GM19043 (cell line): ENCODE data around the gene DOCK2.
"Not testable (repeated sequence)": the region's sequence is repeated elsewhere in the genome, so short reads cannot be mapped to it uniquely, and the experiment has no call there.

ENCODE experiments used
- ATAC-seq: cut with Tn5 transposase; IDR thresholded peaks from one replicate; pipeline ENCODE4 v1.9.1; 2021; ENCODE audit warnings: low read depth; ENCODE audit not compliant: unreplicated experiment

DOCK2 gene

GRCh38 chr5:170067152-170067551, 430.1 kb downstream of the DOCK2 start:
- no peak for ATAC-seq

- ATAC-seq: no peak
These were observed 430.6 kb downstream of the DOCK2 start for GRCh38 chr5:170067574-170068170.

- ATAC-seq: no peak
These were observed 432.4 kb downstream of the DOCK2 start for GRCh38 chr5:170069512-170069911.

- no peak for ATAC-seq
These were observed 433.7 kb downstream of the DOCK2 start for GRCh38 chr5:170070556-170071412.

- no peak for ATAC-seq
These were observed 434.7 kb downstream of the DOCK2 start for GRCh38 chr5:170071748-170072147.

- no peak for ATAC-seq
These were observed 438.6 kb downstream of the DOCK2 start for GRCh38 chr5:170075696-170076095.

- ATAC-seq: no peak
These were observed 439.1 kb downstream of the DOCK2 start for GRCh38 chr5:170076211-170076610.

- no peak for ATAC-seq
These were observed 439.7 kb downstream of the DOCK2 start for GRCh38 chr5:170076739-170077138.

GRCh38 chr5:170077526-170077925, 440.5 kb downstream of the DOCK2 start:
- no peak for ATAC-seq

- no peak for ATAC-seq
These were observed 441.4 kb downstream of the DOCK2 start for GRCh38 chr5:170078458-170078857.

- ATAC-seq: no peak
These were observed 441.9 kb downstream of the DOCK2 start for GRCh38 chr5:170078931-170079330.

GRCh38 chr5:170080217-170080616, 443.1 kb downstream of the DOCK2 start:
- ATAC-seq: no peak

GRCh38 chr5:170080786-170081445, 443.8 kb downstream of the DOCK2 start:
- no peak for ATAC-seq

- ATAC-seq: no peak
These were observed 444.5 kb downstream of the DOCK2 start for GRCh38 chr5:170081616-170082015.

GRCh38 chr5:170082701-170083100, 445.6 kb downstream of the DOCK2 start:
- ATAC-seq: no peak

GRCh38 chr5:170087168-170087817, 450.2 kb downstream of the DOCK2 start:
- no peak for ATAC-seq

- ATAC-seq: no peak
These were observed 455.5 kb downstream of the DOCK2 start for GRCh38 chr5:170092455-170093101.

- not testable (repeated sequence) for ATAC-seq
These were observed 457.3 kb downstream of the DOCK2 start for GRCh38 chr5:170094329-170094728.

- no peak for ATAC-seq
These were observed 458.6 kb downstream of the DOCK2 start for GRCh38 chr5:170095646-170096045.

- no peak for ATAC-seq
These were observed 460.9 kb downstream of the DOCK2 start for GRCh38 chr5:170097934-170098333.
